Measurements from ENCODE around the gene IL37. TPM values are rescaled to one million over a fixed set of nuclear protein-coding genes. Genes with fewer than 3 reads are reported as not detected.

IL37 gene
- total RNA-seq, 1 donor from 2014 or later = not detected

GRCh38 chr2:112870841-112871835, 39.8 kb upstream of the IL37 start:
- no peak for DNase-seq (ENCODE audit: low read depth)
- no peak overlapping the region for H3K4me3 ChIP-seq (ENCODE audit: low read depth, low read length)
- no peak for TF ChIP-seq CTCF (conservative IDR thresholded peaks at IDR 0.05; ENCODE audit: low read depth, low read length)

- no peak overlapping the region for H3K4me3 ChIP-seq (ENCODE audit: low read depth, low read length)
- no peak for DNase-seq (ENCODE audit: low read depth)
- TF ChIP-seq CTCF (conservative IDR thresholded peaks at IDR 0.05; ENCODE audit: low read depth, low read length) = no peak
These were observed 34.6 kb upstream of the IL37 start for GRCh38 chr2:112876257-112876970.

- H3K4me3 ChIP-seq (ENCODE audit: low read depth, low read length) = no peak overlapping the region
- DNase-seq (ENCODE audit: low read depth) = no peak
- no peak for TF ChIP-seq CTCF (conservative IDR thresholded peaks at IDR 0.05; ENCODE audit: low read depth, low read length)
These were observed 34.0 kb upstream of the IL37 start for GRCh38 chr2:112876971-112877361.

- no peak for TF ChIP-seq CTCF (conservative IDR thresholded peaks at IDR 0.05; ENCODE audit: low read depth, low read length)
- no peak overlapping the region for H3K4me3 ChIP-seq (ENCODE audit: low read depth, low read length)
- DNase-seq (ENCODE audit: low read depth) = no peak
These were observed 33.5 kb upstream of the IL37 start for GRCh38 chr2:112877423-112877822.

- no peak for TF ChIP-seq CTCF (conservative IDR thresholded peaks at IDR 0.05; ENCODE audit: low read depth, low read length)
- no peak for DNase-seq (ENCODE audit: low read depth)
- no peak overlapping the region for H3K4me3 ChIP-seq (ENCODE audit: low read depth, low read length)
These were observed 31.4 kb upstream of the IL37 start for GRCh38 chr2:112879491-112880041.

GRCh38 chr2:112880091-112880531, 30.9 kb upstream of the IL37 start:
- no peak overlapping the region for H3K4me3 ChIP-seq (ENCODE audit: low read depth, low read length)
- no peak for DNase-seq (ENCODE audit: low read depth)

More at GRCh38 chr2:112880091-112880531, 30.9 kb upstream of the IL37 start:
- no peak for TF ChIP-seq CTCF (conservative IDR thresholded peaks at IDR 0.05; ENCODE audit: low read depth, low read length)
